Left lung (tissue), 10 donors: ENCODE measurements around the gene PLA2G5. TPM values are rescaled to one million over a fixed set of nuclear protein-coding genes. Genes with fewer than 3 reads are reported as not detected.
"Not testable (repeated sequence)": the region's sequence is repeated elsewhere in the genome, so short reads cannot be mapped to it uniquely, and the experiment has no call there.

ENCODE experiments used
- ATAC-seq: fragments of 200-7000 bp; cut with Tn5 transposase; one replicate; pipeline ENCODE4 v1.9.1; 2020; ENCODE audit warnings: moderate library complexity
- DNase-seq, 4 donors: peaks; one replicate each; pipeline ENCODE4 v3.0.0-alpha.2; 2013 to 2020
- H3K27ac ChIP-seq, 2 donors: fragments of 200-600 bp; sonication (generic) in 1 of 2; one replicate each; pipeline versions ENCODE4 v1.5.0 to v1.8.0; 2020 to 2021
- H3K27me3 ChIP-seq, 2 donors: fragments of 200-600 bp; sonication (generic) in 1 of 2; one replicate each; pipeline versions ENCODE4 v1.5.0 to v1.8.0; 2020 to 2021
- H3K36me3 ChIP-seq, 2 donors: fragments of 200-600 bp; sonication (generic) in 1 of 2; one replicate each; pipeline versions ENCODE4 v1.5.0 to v1.8.0; 2020 to 2021
- H3K4me1 ChIP-seq, 2 donors: fragments of 200-600 bp; one replicate each; pipeline ENCODE4 v1.8.0; 2021
- H3K4me3 ChIP-seq, 2 donors: fragments of 200-600 bp; sonication (generic) in 1 of 2; one replicate each; pipeline versions ENCODE4 v1.5.0 to v1.8.0; 2020 to 2021; ENCODE audit warnings: mild to moderate bottlenecking in 1 of 2
- H3K9me3 ChIP-seq, 2 donors: fragments of 200-600 bp; sonication (generic) in 1 of 2; one replicate each; pipeline versions ENCODE4 v1.5.0 to v1.8.0; 2020 to 2021
- CTCF ChIP-seq, 2 donors: fragments of 200-600 bp; sonication (generic) in 1 of 2; IDR thresholded peaks; one replicate each; pipeline versions ENCODE4 v1.5.0 to v1.8.0; 2021; ENCODE audit warnings: antibody characterized with exemption in 2 of 2
- intact Hi-C, 2 donors: fragments of 100-400 bp; cut with DNase I; formaldehyde crosslinking; loops; one replicate each; pipeline versions ENCODE4 v1.11.2 to v1.14.2; 2022
- polyA plus RNA-seq, 6 donors: library from polyadenylated mRNA; unstranded; fragments of 120-200 nt; gene quantifications; one replicate each; pipeline ENCODE4 v1.2.1, GENCODE V29; 2013; ENCODE audit not compliant: insufficient read length in 6 of 6
- total RNA-seq, 2 donors: library from RNA; stranded (reverse); fragmentation: NEBNext Ultra II Directional; extraction: Animal tissue kit (Norgen Biotek cat#: 25700); gene quantifications; one replicate each; pipeline ENCODE4 v1.2.1, GENCODE V29; 2021
- donor health status: DM: no; HTN: yes; CAD: no.
- donor health status: DM: no; HTN: no; CAD: no.

The PLA2G5 gene
- total and polyA plus RNA-seq, 8 donors, result 0.41 to 5.5 (median 0.92) TPM

- peak in 2 of 4 donors; percentile 33 to 60 for DNase-seq
These were observed 56.2 kb downstream of the PLA2G5 start for GRCh38 chr1:20126041-20126805.

GRCh38 chr1:20126806-20127440 lies 56.9 kb downstream of the PLA2G5 start:
- H3K9me3 ChIP-seq, result peaks cover 0 to 8% of the 10 kb centered on the region in 2 donors
- DNase-seq (no peak), ATAC-seq (no peak)
- H3K4me3 ChIP-seq, result no peak overlapping the region
- no peaks in the 10 kb centered on the region for H3K27me3 ChIP-seq
- H3K27ac ChIP-seq, result no peak overlapping the region
- intact Hi-C loops, result no loop called here
- H3K36me3 ChIP-seq, result no peaks in the 10 kb centered on the region
- peaks cover 2 to 3% of the 10 kb centered on the region in 2 donors for H3K4me1 ChIP-seq
- no peak for TF ChIP-seq CTCF (IDR thresholded peaks at IDR 0.05)

More at GRCh38 chr1:20126041-20126805, 56.2 kb downstream of the PLA2G5 start:
- Histone ChIP-seq H3K4me3 (no peak overlapping the region), H3K27ac (no peak overlapping the region), H3K27me3 (no peaks in the 10 kb centered on the region), H3K36me3 (no peaks in the 10 kb centered on the region), H3K4me1 (peaks cover 2 to 3% of the 10 kb centered on the region in 2 donors), H3K9me3 (peaks cover 0 to 8% of the 10 kb centered on the region in 2 donors)
- intact Hi-C loops, result no loop called here
- TF ChIP-seq CTCF (IDR thresholded peaks at IDR 0.05), result no peak
- ATAC-seq, result peak; percentile 92

- H3K9me3 ChIP-seq, intact Hi-C loops, H3K4me1 ChIP-seq, H3K36me3 ChIP-seq, H3K4me3 ChIP-seq, H3K27ac ChIP-seq, H3K27me3 ChIP-seq, ATAC-seq, DNase-seq: not testable (repeated sequence)
These were observed 60.5 kb downstream of the PLA2G5 start for GRCh38 chr1:20130518-20130917.

- DNase-seq, result no peak
- H3K9me3 ChIP-seq, result peaks cover 0 to 2% of the 10 kb centered on the region in 2 donors
- TF ChIP-seq CTCF (IDR thresholded peaks at IDR 0.05), result no peak
- ATAC-seq, result no peak
- no peaks in the 10 kb centered on the region for H3K4me1 ChIP-seq
- intact Hi-C loops, result no loop called here
- H3K36me3 ChIP-seq, result no peaks in the 10 kb centered on the region
- no peaks in the 10 kb centered on the region for H3K27me3 ChIP-seq
- no peak overlapping the region for H3K4me3 ChIP-seq
- no peak overlapping the region for H3K27ac ChIP-seq
These were observed 65.0 kb downstream of the PLA2G5 start for GRCh38 chr1:20134995-20135394.

GRCh38 chr1:20136249-20136648 lies 66.3 kb downstream of the PLA2G5 start:
- no peaks in the 10 kb centered on the region for H3K36me3 ChIP-seq
- intact Hi-C loops, result no loop called here
- no peak for DNase-seq
- no peaks in the 10 kb centered on the region for H3K9me3 ChIP-seq
- TF ChIP-seq CTCF (IDR thresholded peaks at IDR 0.05), result no peak
- H3K27ac ChIP-seq, result no peak overlapping the region
- no peaks in the 10 kb centered on the region for H3K27me3 ChIP-seq
- ATAC-seq, result no peak
- no peak overlapping the region for H3K4me3 ChIP-seq
- no peaks in the 10 kb centered on the region for H3K4me1 ChIP-seq
